Natural killer cell treated with Interleukin-12 subunit alpha and Interleukin-12 subunit beta and Interleukin-15 and Interleukin-18, amount 100 ng/mL, for 72 hours (primary cell): Measurements from ENCODE around the gene UBE2M. TPM values are rescaled to one million over a fixed set of nuclear protein-coding genes. Genes with fewer than 3 reads are reported as not detected.
"Not testable (repeated sequence)": the region's sequence is repeated elsewhere in the genome, so short reads cannot be mapped to it uniquely, and the experiment has no call there.

ENCODE experiments used
- ATAC-seq, 2 donors: fragments of 150-1000 bp; cut with Tn5 transposase in 1 of 2; sonication (Bioruptor Pico), chemical (Tn5 transposase) in 1 of 2; 2 replicates each; pipeline ENCODE4 v1.10.0; 2021
- DNase-seq: peaks from one replicate; pipeline ENCODE4 v3.0.0; 2022; ENCODE audit warnings: low spot score
- H3K27ac Mint-ChIP-seq, 2 donors: 1 replicate in 1 of 2; 2 replicates in 1 of 2; pipeline ENCODE4 v1.8.0; 2022; ENCODE audit warnings: mixed read lengths in 2 of 2, mild to moderate bottlenecking in 1 of 2, moderate library complexity in 1 of 2
- H3K27me3 Mint-ChIP-seq, 2 donors: 1 replicate in 1 of 2; 2 replicates in 1 of 2; pipeline ENCODE4 v1.8.0; 2022; ENCODE audit warnings: mixed read lengths in 2 of 2
- H3K36me3 Mint-ChIP-seq: one replicate; pipeline ENCODE4 v1.8.0; 2022; ENCODE audit warnings: mixed read lengths
- H3K4me1 Mint-ChIP-seq, 2 donors: 1 replicate in 1 of 2; 2 replicates in 1 of 2; pipeline ENCODE4 v1.8.0; 2022; ENCODE audit warnings: low read depth in 2 of 2, mixed read lengths in 2 of 2, mild to moderate bottlenecking in 1 of 2
- H3K4me3 Mint-ChIP-seq: one replicate; pipeline ENCODE4 v1.8.0; 2022; ENCODE audit warnings: mixed read lengths
- H3K9me3 Mint-ChIP-seq: 2 replicates; pipeline ENCODE4 v1.8.0; 2022; ENCODE audit warnings: mixed read lengths
- total RNA-seq, 2 donors: library from RNA; stranded (reverse); gene quantifications; one replicate each; pipeline ENCODE4 v1.2.3, GENCODE V29; 2022

The UBE2M gene
- total RNA-seq, 2 donors from 2014 or later, result 161 to 183 TPM

DNA sequence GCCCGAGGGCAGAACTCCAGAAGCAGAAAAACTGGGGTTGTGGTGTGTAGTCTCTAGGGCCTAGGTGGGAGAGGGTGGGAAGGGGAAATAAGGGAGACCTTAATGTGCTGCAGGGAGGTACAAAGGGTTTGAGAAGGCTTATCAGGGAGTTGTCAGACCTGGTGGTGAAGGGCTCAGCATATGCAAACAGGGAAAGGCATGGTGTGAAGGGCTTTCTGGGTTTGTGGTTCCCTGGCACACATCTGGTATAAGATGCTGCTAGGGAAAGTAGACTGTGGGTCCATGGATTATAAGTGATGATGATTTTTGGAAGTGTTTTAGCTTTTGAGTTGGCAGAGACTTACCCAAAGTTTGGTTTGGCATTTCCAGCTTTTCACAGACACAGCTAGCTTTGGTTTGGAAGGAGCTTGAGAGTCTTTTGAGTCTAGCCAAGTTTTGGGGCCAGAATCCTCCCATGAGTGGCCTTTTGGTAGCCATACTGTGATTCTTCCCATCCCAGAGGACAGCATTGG lies 12.3 kb downstream of the UBE2M start:
- peaks cover 22% of the 10 kb centered on the region for H3K36me3 Mint-ChIP-seq
- peak overlapping the region; percentile 94 for H3K4me3 Mint-ChIP-seq
- H3K27me3 Mint-ChIP-seq, result peaks cover 0 to 3% of the 10 kb centered on the region in 2 donors
- DNase-seq, result no peak
- peaks cover 29 to 40% of the 10 kb centered on the region in 2 donors for H3K4me1 Mint-ChIP-seq
- H3K27ac Mint-ChIP-seq, result peak overlapping the region; percentile 88 to 89
- ATAC-seq, result no peak
- no peaks in the 10 kb centered on the region for H3K9me3 Mint-ChIP-seq

DNA sequence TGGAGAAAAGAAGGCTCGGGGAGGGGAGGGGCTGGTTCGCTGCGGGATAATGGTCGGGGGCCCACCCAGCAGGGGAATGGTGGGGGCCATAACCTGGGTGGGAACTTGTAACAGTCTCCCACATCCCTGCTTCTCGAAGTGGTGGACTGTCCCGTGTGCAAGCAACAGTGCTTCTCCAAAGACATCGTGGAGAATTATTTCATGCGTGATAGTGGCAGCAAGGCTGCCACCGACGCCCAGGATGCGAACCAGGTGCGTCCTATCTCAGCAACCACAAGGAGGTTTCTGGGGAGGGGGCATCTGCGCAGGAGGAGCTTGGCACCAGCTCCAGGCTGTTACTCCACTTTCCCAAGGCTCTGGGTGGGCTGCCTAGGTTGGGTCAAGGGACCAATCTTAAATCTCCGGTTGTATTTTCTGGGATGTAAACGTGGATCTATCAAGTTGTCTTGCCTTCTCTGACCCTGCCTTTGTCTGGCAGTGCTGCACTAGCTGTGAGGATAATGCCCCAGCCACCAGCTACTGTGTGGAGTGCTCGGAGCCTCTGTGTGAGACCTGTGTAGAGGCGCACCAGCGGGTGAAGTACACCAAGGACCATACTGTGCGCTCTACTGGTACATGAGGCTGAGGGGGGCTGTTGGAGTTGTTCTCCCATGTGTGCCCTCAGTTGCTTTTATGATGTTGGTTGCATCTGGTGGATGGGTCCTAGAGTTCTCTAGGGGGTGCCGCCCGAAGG lies 13.0 kb downstream of the UBE2M start:
- Mint-ChIP-seq H3K36me3 (peaks cover 22% of the 10 kb centered on the region), H3K4me1 (peaks cover 29 to 40% of the 10 kb centered on the region in 2 donors), H3K9me3 (no peaks in the 10 kb centered on the region), H3K27me3 (peaks cover 0 to 3% of the 10 kb centered on the region in 2 donors), H3K4me3 (peak overlapping the region; percentile 94), H3K27ac (peak overlapping the region; percentile 88 to 89)
- DNase-seq (no peak), ATAC-seq (no peak)

DNA sequence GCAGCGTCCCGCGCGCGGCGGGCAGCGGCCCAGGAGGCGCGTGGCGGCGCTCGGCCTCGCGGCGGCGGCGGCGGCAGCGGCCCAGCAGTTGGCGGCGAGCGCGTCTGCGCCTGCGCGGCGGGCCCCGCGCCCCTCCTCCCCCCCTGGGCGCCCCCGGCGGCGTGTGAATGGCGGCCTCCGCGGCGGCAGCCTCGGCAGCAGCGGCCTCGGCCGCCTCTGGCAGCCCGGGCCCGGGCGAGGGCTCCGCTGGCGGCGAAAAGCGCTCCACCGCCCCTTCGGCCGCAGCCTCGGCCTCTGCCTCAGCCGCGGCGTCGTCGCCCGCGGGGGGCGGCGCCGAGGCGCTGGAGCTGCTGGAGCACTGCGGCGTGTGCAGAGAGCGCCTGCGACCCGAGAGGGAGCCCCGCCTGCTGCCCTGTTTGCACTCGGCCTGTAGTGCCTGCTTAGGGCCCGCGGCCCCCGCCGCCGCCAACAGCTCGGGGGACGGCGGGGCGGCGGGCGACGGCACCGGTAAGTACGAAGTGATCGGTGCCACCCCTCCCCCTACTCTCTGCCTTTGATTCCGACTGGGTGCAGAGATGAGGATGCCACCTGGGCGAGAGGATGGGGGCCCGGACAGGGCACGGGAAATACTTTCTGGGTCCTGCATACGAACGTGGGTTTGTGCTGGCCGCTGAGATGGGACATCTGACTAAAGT lies 13.7 kb downstream of the UBE2M start:
- ATAC-seq, result peak; percentile 68 to 76
- Mint-ChIP-seq H3K4me1 (peaks cover 29 to 38% of the 10 kb centered on the region in 2 donors), H3K4me3 (peak overlapping the region; percentile 94), H3K27ac (peak overlapping the region; percentile 89 to 97), H3K27me3 (peaks cover 0 to 3% of the 10 kb centered on the region in 2 donors), H3K36me3 (peaks cover 22% of the 10 kb centered on the region), H3K9me3 (no peaks in the 10 kb centered on the region)
- no peak for DNase-seq

DNA sequence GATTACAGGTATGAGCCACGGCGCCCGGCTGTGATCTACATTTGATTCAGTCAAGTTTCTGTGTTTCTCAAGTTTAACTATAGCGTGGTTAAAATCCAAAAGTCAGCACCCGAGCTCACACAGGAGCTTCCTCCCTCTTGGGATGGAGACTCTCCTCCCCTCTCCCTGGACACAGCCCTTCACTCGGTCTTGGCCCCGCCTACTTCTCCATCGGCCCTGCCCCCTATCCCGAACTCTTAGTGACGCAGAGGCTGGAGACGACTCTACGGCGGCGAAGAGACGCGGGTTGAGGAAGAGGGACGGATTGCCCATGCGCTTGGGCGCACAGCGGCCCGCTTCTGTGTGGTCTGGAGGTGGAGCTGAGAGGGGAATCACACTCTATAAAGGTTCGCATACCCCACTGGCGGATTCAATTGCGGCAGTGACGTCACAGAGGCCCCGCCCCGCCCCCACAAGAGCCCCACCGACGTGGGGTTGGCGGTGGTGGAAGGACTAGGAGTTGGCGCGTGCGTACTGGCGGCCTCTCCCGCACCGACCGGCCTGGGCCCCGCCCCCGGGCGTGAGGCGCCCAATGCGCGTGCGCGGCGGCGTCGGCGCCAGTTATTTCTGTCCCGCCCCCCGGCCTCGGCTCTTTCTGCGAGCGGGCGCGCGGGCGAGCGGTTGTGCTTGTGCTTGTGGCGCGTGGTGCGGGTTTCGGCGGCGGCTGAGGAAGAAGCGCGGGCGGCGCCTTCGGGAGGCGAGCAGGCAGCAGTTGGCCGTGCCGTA lies 14.4 kb downstream of the UBE2M start, which contains the start of gene TRIM28:
Gene TRIM28 (plus strand): TSS at position 239 of the 765 bp plus-strand sequence. CDS start 694 bp downstream, outside the sequence.
- Mint-ChIP-seq H3K9me3 (no peaks in the 10 kb centered on the region), H3K4me1 (peaks cover 29 to 38% of the 10 kb centered on the region in 2 donors), H3K27me3 (peaks cover 6 to 9% of the 10 kb centered on the region in 2 donors), H3K36me3 (peaks cover 22% of the 10 kb centered on the region), H3K4me3 (peak within 1 kb of the TSS; percentile 94), H3K27ac (peak within 1 kb of the TSS; percentile 89 to 97)
- ATAC-seq (peak; percentile 95 to 96), DNase-seq (peak; percentile 100)

DNA sequence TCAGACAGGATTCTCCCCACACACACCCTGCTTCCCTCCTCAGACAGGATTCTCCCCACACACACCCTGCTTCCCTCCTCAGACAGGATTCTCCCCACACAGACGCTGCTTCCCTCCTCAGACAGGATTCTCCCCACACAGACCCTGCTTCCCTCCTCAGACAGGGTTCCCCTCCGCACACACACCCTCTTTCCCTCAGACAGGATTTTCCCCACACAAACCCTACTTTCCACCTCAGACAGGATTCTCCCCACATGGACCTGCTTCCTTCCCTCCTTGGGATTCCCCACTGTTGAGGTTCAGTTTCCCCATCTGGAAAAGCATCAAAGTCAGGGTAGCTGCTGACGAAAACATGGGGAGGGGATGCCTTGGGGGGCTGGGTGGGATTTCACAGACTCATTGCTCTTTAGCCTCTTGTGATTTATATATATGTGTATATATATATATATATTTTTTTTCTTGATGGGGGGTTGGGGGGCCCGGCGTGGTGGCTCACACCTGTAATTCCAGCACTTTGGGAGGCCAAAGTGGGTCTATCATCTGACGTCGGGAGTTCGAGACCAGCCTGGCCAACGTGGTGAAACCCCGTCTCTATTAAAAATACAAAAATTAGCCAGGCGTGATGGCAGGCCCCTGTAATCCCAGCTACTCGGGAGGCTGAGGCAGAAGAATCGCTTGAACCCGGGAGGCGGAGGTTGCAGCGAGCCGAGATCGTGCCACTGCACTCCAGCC lies 15.6 kb downstream of the UBE2M start:
- Mint-ChIP-seq H3K4me3 (peak overlapping the region; percentile 34), H3K27me3 (peaks cover 8 to 12% of the 10 kb centered on the region in 2 donors), H3K4me1 (peaks cover 29 to 36% of the 10 kb centered on the region in 2 donors), H3K27ac (peak overlapping the region in 1 of 2 donors; percentile 62), H3K36me3 (peaks cover 16% of the 10 kb centered on the region)
- not testable (repeated sequence) for ATAC-seq, H3K9me3 Mint-ChIP-seq, DNase-seq

DNA sequence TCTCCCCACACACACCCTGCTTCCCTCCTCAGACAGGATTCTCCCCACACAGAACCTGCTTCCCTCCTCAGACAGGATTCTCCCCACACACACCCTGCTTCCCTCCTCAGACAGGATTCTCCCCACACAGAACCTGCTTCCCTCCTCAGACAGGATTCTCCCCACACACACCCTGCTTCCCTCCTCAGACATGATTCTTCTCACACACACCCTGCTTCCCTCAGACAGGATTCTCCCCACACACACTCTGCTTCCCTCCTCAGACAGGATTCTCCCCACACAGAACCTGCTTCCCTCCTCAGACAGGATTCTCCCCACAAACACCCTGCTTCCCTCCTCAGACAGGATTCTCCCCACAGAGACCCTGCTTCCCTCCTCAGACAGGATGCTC lies 19.2 kb downstream of the UBE2M start:
- H3K36me3 Mint-ChIP-seq, H3K9me3 Mint-ChIP-seq, H3K27ac Mint-ChIP-seq, ATAC-seq, DNase-seq: not testable (repeated sequence)
- Mint-ChIP-seq H3K4me3 (peak overlapping the region; percentile 50), H3K4me1 (peaks cover 8 to 13% of the 10 kb centered on the region in 2 donors), H3K27me3 (peaks cover 8 to 12% of the 10 kb centered on the region in 2 donors)

DNA sequence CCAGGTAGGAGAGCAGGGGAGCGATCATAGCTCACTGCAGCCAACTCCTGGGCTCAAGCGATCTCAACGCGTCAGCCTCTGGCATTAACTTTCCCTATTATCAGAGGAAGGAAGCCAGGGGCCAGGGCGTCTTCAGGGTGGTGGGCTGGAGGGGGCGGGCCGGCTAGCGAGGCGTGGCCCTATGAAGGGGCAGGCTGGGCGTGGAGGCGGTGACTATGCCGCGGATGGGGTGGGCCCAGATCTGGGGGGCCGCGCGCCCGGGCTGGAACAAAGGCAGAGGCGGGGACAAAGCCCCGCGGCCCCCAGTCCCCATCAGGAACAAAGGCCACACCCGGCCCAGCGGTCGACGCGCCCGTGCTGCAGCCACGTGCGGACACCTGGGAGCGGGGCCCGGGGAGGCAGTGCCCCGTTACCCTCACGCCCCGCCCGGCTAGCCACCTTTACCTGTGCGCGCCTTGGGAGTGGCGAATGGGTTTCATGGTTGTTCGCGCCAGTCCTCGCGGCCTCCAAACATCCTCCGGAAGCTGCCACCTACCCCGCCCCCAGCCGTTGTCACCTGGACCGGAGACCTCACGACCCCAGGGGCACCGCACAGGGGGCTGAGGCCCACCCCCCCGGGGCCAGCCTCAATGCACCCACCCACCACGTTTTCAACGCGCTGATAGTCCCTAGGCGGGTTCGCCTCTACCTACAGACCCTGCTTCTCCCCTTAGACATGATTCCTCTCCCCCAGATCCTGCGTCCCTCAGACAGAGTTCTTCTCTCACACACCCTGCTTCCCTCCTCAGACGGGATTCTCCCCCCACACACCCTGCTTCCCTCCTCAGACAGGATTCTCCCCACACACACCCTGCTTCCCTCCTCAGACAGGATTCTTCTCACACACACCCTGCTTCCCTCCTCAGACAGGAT lies 19.9 kb downstream of the UBE2M start:
- H3K36me3 Mint-ChIP-seq, result no peaks in the 10 kb centered on the region
- H3K4me1 Mint-ChIP-seq, result peaks cover 2 to 7% of the 10 kb centered on the region in 2 donors
- no peak for DNase-seq
- no peaks in the 10 kb centered on the region for H3K9me3 Mint-ChIP-seq
- ATAC-seq, result peak; percentile 49 to 69
- peak overlapping the region; percentile 50 for H3K4me3 Mint-ChIP-seq
- no peak overlapping the region for H3K27ac Mint-ChIP-seq
- H3K27me3 Mint-ChIP-seq, result peaks cover 8 to 12% of the 10 kb centered on the region in 2 donors

DNA sequence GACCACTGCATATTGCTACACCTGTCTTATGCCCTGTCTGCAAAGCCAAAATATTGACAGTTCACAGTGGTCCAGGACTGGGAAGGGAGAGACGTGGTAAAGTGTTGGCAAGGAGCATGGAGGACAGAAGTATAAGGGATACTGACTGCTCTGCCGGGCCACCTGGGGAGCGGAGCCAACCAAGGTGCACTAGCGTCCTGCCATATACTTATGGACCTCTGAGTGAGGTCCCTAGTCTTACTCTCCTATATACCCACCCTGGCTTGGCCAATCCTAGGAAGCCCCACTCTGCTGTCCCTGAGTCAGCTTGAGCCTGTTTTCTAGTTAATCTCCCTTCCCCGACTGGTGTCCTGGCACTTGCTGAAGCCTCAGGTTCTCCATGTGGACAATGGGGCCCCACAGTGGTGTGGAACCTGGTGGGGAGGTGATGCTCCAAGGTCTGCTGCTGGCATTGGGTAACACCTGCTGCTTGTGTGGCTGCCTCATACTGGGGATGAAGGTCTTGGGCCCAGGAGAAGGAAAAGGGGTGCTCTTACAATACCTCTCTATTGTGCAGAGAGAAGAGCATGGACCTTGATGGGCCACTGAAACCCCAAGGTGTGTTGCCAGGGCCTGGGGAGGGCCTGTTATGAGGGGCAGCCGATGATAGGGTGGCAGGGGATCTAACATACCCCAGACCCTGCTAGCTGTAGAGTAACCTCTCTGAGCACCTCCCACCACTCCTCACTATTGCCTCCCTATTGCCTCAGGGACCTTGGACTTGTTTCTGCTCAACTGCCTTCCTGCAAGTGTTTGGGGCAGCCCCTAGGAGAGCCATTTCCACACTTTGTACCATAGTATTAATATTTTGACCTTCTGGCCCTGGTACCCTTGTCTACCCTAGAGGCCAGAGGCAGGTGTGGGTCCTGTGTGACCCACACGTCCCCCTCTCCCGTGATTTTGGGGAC lies 21.3 kb downstream of the UBE2M start:
- Mint-ChIP-seq H3K27ac (no peak overlapping the region), H3K4me3 (no peak overlapping the region), H3K36me3 (no peaks in the 10 kb centered on the region), H3K9me3 (no peaks in the 10 kb centered on the region), H3K4me1 (peaks cover 0 to 3% of the 10 kb centered on the region in 2 donors), H3K27me3 (peaks cover 9 to 12% of the 10 kb centered on the region in 2 donors)
- peak; percentile 17 to 28 for ATAC-seq
- DNase-seq, result no peak

DNA sequence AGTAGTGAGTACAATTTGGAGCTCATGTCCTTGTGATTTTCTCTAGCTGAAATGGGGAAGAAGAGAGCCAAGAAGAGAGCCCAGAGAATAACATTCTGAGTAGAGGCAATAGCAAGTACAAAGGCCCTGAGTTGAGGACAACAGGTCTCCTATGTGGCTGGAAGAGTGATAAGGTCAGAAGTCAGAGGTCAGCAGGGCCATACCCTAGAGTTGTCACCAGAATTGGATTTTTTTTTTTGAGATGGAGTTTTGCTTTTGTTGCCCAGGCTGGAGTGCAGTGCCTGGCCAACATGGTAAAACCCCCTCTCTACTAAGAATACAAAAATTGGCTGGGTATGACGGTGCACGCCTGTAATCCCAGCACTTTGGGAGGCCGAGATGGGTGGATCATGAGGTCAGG lies 22.6 kb downstream of the UBE2M start:
- ATAC-seq (no peak), DNase-seq (no peak)
- Mint-ChIP-seq H3K36me3 (no peaks in the 10 kb centered on the region), H3K4me3 (no peak overlapping the region), H3K27ac (no peak overlapping the region), H3K27me3 (peaks cover 11 to 24% of the 10 kb centered on the region in 2 donors), H3K9me3 (no peaks in the 10 kb centered on the region), H3K4me1 (peaks cover 0 to 3% of the 10 kb centered on the region in 2 donors)

DNA sequence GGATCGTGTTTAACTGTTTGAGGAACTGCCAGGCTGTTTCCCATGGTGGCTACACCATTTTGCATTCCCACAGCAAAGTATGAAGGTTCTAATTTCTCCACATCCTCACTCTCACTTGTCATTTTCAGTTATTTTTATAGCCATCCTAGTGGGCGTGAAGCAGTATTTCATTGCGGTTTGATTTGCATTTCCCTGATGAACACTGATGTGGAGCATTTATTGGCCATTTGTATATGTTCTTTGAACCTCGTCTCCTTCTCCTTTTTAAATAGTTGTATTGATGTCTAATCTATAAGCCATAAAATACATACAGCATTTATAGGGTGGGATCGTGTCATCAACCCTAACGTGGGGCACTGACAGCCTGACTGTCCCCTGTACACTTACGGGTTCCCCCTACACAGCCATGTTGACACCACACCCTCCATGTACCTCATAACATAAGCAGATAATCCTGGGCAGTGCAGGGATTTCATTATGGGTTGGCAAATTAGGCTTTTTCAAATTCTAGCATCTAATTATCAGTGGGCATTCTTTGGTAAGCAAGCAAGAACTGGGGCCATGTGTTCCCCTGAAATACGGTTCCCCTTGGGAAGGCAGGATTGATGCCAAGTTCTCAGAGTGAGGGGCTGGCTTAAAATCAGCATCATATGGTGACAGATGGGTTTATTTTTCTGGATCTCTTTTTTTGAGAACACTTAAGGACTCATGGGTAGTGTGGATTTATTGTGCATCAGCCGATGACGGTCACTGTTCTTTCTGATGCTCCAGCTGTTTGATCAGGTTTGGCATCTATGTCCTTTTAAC lies 27.2 kb downstream of the UBE2M start:
- no peak for DNase-seq
- Mint-ChIP-seq H3K4me1 (no peaks in the 10 kb centered on the region), H3K4me3 (no peak overlapping the region)

DNA sequence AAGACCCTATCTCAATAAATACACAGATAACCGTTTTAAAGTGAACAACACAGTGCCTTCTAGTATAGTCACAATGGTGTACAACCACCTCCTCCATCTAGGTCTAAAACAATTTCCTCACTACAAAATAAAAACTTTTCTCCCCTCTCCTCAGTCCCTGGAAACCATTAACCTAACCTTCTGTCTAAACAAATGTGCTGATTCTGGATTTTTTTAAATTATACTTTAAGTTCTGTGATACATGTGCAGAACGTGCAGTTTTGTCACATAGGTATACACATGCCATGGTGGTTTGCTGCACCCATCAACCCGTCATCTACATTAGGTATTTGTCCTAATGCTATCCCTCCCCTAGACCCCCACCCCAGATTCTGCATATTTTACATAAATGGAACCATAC lies 29.0 kb downstream of the UBE2M start:
- Mint-ChIP-seq H3K27ac (no peak overlapping the region), H3K4me3 (no peak overlapping the region), H3K9me3 (no peaks in the 10 kb centered on the region), H3K27me3 (peaks cover 2 to 16% of the 10 kb centered on the region in 2 donors), H3K4me1 (no peaks in the 10 kb centered on the region), H3K36me3 (no peaks in the 10 kb centered on the region)
- ATAC-seq (no peak), DNase-seq (no peak)

More for the DNA sequence above, 27.2 kb downstream of the UBE2M start:
- Mint-ChIP-seq H3K27me3 (peaks cover 2 to 16% of the 10 kb centered on the region in 2 donors), H3K9me3 (no peaks in the 10 kb centered on the region), H3K27ac (no peak overlapping the region), H3K36me3 (no peaks in the 10 kb centered on the region)
- ATAC-seq, result no peak
